Measurements from ENCODE around the gene MAPRE3.

- TF ChIP-seq CTCF (IDR thresholded peaks at IDR 0.05) = no peak
- no peak for TF ChIP-seq POLR2A (IDR thresholded peaks at IDR 0.05)
Observed at GRCh38 chr2:26927221-26927620, 43.2 kb upstream of the MAPRE3 start.

All from body of pancreas (tissue), 4 donors.